GM19025 (cell line): ENCODE data around the gene NUP37.

Experiments used
- ATAC-seq: cut with Tn5 transposase; IDR thresholded peaks from one replicate; pipeline ENCODE4 v1.9.1; 2021; ENCODE audit warnings: mild to moderate bottlenecking, low read depth, moderate library complexity; ENCODE audit not compliant: unreplicated experiment

The NUP37 gene

DNA sequence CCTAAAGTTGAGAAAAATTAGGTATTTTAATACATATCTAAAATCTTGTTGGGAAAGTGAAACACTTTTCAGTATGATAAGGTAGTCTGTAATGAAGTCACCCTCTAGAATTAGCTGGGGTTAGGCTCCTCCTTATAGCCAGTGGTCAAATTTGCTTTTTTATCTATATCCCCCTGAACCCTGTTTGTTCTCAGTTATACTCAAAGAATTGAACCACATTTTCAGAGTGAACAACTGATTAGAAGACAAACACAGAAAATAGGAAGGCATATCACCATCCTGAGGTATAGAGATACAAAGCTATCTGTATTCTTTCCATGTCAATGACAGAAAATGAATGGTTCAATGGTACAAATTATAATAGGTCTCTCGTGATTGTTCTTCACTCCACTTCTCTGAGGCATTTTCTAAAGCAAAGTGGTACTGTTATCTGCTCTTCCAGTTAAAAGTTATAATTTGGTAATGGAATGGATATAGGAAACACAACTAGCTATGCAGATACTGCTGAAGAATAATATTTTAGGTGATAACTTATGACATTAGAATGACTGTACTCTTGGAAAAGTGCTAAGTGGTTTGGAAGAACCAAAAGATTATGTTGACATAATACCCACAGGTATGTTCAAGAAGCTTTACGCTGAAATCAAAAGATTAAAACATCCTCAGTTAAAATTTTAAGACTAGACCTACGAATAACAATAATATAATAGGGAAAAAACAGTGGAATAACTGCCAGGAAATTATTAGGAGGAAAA lies 85.7 kb downstream of the NUP37 start:
- no peak for ATAC-seq

DNA sequence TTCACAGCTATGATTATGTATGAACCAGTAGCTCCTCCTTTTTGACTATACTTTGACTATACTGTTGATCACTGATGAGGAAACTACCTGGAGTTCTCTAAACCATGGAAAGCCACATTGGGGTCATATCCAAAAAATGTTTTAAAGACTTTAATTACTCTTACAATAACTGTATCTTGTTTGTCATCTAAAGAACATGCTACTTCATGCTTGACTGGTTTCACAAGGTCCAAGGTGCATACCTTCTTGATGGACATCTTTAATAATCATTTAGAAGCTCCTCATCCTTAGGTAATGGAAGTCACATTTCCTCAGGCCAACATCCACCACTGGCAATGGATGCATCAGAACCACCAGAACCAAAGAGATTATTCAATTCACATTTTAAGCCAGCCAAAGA lies 88.1 kb downstream of the NUP37 start:
- no peak for ATAC-seq

DNA sequence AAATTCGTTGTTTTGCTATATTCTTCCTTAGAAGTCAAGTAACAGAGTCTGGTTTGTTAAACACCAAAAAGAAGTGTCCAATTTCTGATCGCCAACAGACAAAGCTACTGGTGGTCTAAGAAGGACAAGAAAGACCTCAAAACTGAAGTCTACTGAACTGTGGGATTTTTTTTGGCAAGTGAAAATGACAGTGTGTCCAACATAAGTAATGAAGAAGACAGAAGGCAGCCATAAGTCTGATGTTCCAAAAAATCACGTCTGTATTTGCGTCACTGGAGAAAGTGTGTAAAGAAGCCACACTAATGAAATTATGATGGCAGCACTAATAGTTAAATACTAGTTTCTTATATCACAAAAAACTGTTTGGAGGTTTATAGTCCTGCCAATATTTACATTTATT lies 90.8 kb downstream of the NUP37 start:
- no peak for ATAC-seq

DNA sequence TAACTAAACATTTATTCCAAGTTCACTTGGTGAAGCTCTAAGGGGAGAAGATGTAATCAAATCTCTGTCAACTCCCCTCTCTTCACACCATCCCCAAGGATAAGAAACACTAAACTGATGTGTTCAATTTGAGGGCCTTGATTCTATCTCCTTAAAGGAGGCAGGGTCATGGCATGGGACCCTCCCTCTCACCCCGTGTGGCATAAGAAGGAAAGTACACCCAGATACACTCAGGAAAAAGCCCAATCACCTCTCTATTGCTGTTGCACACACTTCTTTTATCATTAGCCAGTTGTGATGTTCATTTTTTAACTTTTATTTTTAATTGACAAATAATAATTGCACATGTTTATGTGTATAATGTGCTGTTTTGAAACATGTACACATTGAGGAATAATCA lies 93.2 kb downstream of the NUP37 start:
- ATAC-seq = no peak

DNA sequence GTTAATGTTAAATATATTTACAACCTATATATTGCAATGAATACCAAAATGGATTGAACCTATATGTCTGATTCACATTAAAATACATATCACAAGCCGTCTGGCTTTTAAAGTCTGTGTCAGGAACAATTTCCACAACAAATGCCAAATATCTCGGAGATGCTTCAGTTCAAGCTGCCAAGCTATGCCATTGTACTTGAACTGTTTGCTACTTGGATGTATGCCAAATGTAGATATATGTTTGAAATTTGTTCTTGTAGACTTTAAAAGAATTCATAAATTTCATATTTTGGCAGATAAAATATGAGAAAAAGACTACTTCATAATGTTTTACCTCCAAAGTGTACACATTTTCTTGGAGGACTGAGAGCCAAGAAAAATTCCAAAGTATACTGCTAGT lies 95.1 kb downstream of the NUP37 start:
- ATAC-seq = no peak

DNA sequence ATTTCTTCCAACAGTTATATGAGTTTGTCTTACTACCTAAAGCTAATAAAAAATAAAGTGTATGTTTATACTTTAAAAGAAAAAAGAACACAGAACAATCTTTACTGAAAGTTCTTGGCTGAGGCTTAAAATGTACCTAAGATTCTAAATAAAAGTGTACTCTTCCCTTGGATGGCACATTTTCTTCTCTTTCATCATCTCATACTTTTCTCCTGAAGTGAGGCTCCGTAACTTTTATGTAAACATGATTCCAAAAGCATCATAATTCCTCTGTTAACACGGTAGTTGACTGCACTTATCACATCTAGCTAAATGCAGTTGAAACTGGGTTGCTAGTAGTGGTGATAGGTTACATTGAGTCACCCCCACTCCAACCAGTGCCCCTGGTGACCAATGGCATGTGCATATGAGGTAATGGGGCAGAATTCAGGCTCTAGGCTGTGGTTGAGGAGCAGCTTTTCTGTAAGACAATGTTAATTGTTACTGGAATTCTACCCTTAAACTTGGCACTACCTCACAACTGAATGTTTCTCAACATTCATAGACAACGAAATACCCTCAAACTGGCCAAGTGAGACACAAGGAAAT lies 96.5 kb downstream of the NUP37 start:
- ATAC-seq = no peak
